ENCODE measurements around the gene PKN3. TPM values are rescaled to one million over a fixed set of nuclear protein-coding genes. Genes with fewer than 3 reads are reported as not detected.
"Not testable (repeated sequence)": the region's sequence is repeated elsewhere in the genome, so short reads cannot be mapped to it uniquely, and the experiment has no call there.

PKN3 gene
- total RNA-seq, 4 donors from 2014 or later: 4.4 to 7.6 (median 6.4) TPM

GRCh38 chr9:128657796-128658195, 44.5 kb upstream of the PKN3 start:
- no peak overlapping the region for H3K27ac ChIP-seq
- no peaks in the 10 kb centered on the region for H3K9me3 ChIP-seq
- H3K4me1 ChIP-seq: peaks cover 4 to 11% of the 10 kb centered on the region in 2 donors
- intact Hi-C loops (cut with DNase I): no loop called here
- TF ChIP-seq, protein P1, sequence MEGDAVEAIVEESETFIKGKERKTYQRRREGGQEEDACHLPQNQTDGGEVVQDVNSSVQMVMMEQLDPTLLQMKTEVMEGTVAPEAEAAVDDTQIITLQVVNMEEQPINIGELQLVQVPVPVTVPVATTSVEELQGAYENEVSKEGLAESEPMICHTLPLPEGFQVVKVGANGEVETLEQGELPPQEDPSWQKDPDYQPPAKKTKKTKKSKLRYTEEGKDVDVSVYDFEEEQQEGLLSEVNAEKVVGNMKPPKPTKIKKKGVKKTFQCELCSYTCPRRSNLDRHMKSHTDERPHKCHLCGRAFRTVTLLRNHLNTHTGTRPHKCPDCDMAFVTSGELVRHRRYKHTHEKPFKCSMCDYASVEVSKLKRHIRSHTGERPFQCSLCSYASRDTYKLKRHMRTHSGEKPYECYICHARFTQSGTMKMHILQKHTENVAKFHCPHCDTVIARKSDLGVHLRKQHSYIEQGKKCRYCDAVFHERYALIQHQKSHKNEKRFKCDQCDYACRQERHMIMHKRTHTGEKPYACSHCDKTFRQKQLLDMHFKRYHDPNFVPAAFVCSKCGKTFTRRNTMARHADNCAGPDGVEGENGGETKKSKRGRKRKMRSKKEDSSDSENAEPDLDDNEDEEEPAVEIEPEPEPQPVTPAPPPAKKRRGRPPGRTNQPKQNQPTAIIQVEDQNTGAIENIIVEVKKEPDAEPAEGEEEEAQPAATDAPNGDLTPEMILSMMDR (IDR thresholded peaks at IDR 0.05): no peak
- no peaks in the 10 kb centered on the region for H3K27me3 ChIP-seq
- WGBS, 2 donors: 91 to 94% methylated on average over 3 of the region's 3 CpGs
- H3K36me3 ChIP-seq: no peaks in the 10 kb centered on the region
- no peak for DNase-seq
- H3K4me3 ChIP-seq (replicated peaks in 1 of 3): no peak overlapping the region

- WGBS, 2 donors: 87 to 95% methylated on average over 8 of the region's 8 CpGs
- H3K4me1 ChIP-seq; H3K9me3 ChIP-seq; H3K36me3 ChIP-seq; H3K27ac ChIP-seq; H3K4me3 ChIP-seq (replicated peaks in 1 of 3); DNase-seq; H3K27me3 ChIP-seq; intact Hi-C loops (cut with DNase I): not testable (repeated sequence)
Observed at GRCh38 chr9:128666481-128666941, 35.8 kb upstream of the PKN3 start.

GRCh38 chr9:128669786-128670185, 32.5 kb upstream of the PKN3 start:
- no peak overlapping the region for H3K27ac ChIP-seq
- TF ChIP-seq, protein P1 (IDR thresholded peaks at IDR 0.05): no peak
- no peak for TF ChIP-seq POLR2A (IDR thresholded peaks at IDR 0.05)
- no peak overlapping the region for H3K4me3 ChIP-seq (replicated peaks in 1 of 3)
- no peaks in the 10 kb centered on the region for H3K27me3 ChIP-seq
- no peaks in the 10 kb centered on the region for H3K4me1 ChIP-seq
- intact Hi-C loops (cut with DNase I): no loop called here
- no peak for DNase-seq
- H3K36me3 ChIP-seq: no peaks in the 10 kb centered on the region
- no peaks in the 10 kb centered on the region for H3K9me3 ChIP-seq
- WGBS, 2 donors: 88 to 93% methylated on average over 6 of the region's 6 CpGs

- no peak for TF ChIP-seq POLR2A (IDR thresholded peaks at IDR 0.05)
- TF ChIP-seq, protein P1 (IDR thresholded peaks at IDR 0.05): no peak
- H3K4me3 ChIP-seq (replicated peaks in 1 of 3): no peak overlapping the region
- H3K36me3 ChIP-seq: no peaks in the 10 kb centered on the region
- DNase-seq: no peak
- no peaks in the 10 kb centered on the region for H3K9me3 ChIP-seq
- intact Hi-C loops (cut with DNase I): no loop called here
- 91 to 94% methylated on average over 4 of the region's 4 CpGs for WGBS, 2 donors
- no peaks in the 10 kb centered on the region for H3K27me3 ChIP-seq
- H3K27ac ChIP-seq: no peak overlapping the region
- no peaks in the 10 kb centered on the region for H3K4me1 ChIP-seq
Observed at GRCh38 chr9:128675382-128675781, 26.9 kb upstream of the PKN3 start.

- Histone ChIP-seq H3K27ac (no peak overlapping the region), H3K4me1 (peaks cover 2 to 3% of the 10 kb centered on the region in 2 donors), H3K9me3 (no peaks in the 10 kb centered on the region), H3K27me3 (no peaks in the 10 kb centered on the region), H3K4me3 (replicated peaks in 1 of 3) (no peak overlapping the region), H3K36me3 (no peaks in the 10 kb centered on the region)
- TF ChIP-seq, protein P1 (IDR thresholded peaks at IDR 0.05): no peak
- intact Hi-C loops (cut with DNase I): no loop called here
- 90 to 91% methylated on average over 10 of the region's 10 CpGs for WGBS, 2 donors
- DNase-seq: no peak
Observed at GRCh38 chr9:128677794-128678193, 24.5 kb upstream of the PKN3 start.

Data from thyroid gland (tissue), 4 donors.